ENCODE results near the gene MYH9.
A peak's percentile ranks its signal among the peaks of the same experiment; 100 is the strongest.
"Not testable (repeated sequence)": the region's sequence is repeated elsewhere in the genome, so short reads cannot be mapped to it uniquely, and the experiment has no call there.

The MYH9 gene

GRCh38 chr22:36413022-36413775, 25.4 kb upstream of the MYH9 start:
- peak; percentile 45 to 59 (median 52) for DNase-seq

GRCh38 chr22:36411589-36412258, 24.0 kb upstream of the MYH9 start:
- no peak for DNase-seq

- peak in 1 of 3 donors; percentile 36 for DNase-seq
Measured at GRCh38 chr22:36409911-36410756, 22.4 kb upstream of the MYH9 start.

GRCh38 chr22:36409554-36409910, 21.8 kb upstream of the MYH9 start:
- not testable (repeated sequence) for DNase-seq

- DNase-seq, result no peak
Measured at GRCh38 chr22:36409056-36409455, 21.3 kb upstream of the MYH9 start.

- no peak for DNase-seq
Measured at GRCh38 chr22:36406721-36407120, 19.0 kb upstream of the MYH9 start.

- DNase-seq, result peak; percentile 61
Measured at GRCh38 chr22:36405671-36406538, 18.1 kb upstream of the MYH9 start.

- peak in 1 of 3 donors; percentile 29 for DNase-seq
Measured at GRCh38 chr22:36405221-36405661, 17.5 kb upstream of the MYH9 start.

GRCh38 chr22:36404446-36404845, 16.7 kb upstream of the MYH9 start:
- no peak for DNase-seq

- DNase-seq, result no peak
Measured at GRCh38 chr22:36399472-36399778, 11.7 kb upstream of the MYH9 start.

GRCh38 chr22:36398601-36399471, 11.1 kb upstream of the MYH9 start:
- DNase-seq, result peak in 1 of 3 donors; percentile 39

GRCh38 chr22:36397131-36398093, 9.6 kb upstream of the MYH9 start:
- DNase-seq, result peak in 2 of 3 donors; percentile 43 to 48

GRCh38 chr22:36395915-36396314, 8.1 kb upstream of the MYH9 start:
- no peak for DNase-seq

- no peak for DNase-seq
Measured at GRCh38 chr22:36395055-36395849, 7.5 kb upstream of the MYH9 start.

- DNase-seq, result no peak
Measured at GRCh38 chr22:36391638-36392037, 3.9 kb upstream of the MYH9 start.

- not testable (repeated sequence) for DNase-seq
Measured at GRCh38 chr22:36389122-36389521, 1.4 kb upstream of the MYH9 start.

GRCh38 chr22:36387709-36387958, 133 bp downstream of the MYH9 start:
- DNase-seq, result no peak

GRCh38 chr22:36386900-36387708, 663 bp downstream of the MYH9 start:
- peak; percentile 92 to 94 (median 94) for DNase-seq

GRCh38 chr22:36386351-36386899, 1.3 kb downstream of the MYH9 start:
- DNase-seq, result peak; percentile 90 to 95 (median 94)

Data from suppressor macrophage treated with lipopolysaccharide for 1 hour (primary cell).